ENCODE data around the gene HACL1.

DNA sequence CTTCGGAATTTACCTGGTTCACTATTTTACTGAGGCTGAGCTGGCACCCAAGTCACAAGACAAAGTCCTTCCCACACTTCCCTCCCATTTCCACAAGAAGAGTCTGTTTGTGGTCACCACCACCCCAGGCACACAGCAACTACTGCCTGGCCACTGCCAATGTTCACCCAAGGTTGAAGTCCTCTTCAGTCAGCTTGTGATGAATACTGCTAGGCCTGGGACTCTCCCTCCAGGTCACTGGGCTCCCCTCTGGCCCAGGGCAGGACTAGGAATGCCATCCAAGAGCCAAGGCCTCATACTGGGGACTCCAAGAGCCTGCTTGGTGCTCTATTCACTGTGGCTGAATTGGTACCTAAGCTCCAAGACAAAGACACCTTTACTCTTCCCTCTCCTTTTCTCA lies 49.5 kb downstream of the HACL1 start:
- TF ChIP-seq, protein P1, sequence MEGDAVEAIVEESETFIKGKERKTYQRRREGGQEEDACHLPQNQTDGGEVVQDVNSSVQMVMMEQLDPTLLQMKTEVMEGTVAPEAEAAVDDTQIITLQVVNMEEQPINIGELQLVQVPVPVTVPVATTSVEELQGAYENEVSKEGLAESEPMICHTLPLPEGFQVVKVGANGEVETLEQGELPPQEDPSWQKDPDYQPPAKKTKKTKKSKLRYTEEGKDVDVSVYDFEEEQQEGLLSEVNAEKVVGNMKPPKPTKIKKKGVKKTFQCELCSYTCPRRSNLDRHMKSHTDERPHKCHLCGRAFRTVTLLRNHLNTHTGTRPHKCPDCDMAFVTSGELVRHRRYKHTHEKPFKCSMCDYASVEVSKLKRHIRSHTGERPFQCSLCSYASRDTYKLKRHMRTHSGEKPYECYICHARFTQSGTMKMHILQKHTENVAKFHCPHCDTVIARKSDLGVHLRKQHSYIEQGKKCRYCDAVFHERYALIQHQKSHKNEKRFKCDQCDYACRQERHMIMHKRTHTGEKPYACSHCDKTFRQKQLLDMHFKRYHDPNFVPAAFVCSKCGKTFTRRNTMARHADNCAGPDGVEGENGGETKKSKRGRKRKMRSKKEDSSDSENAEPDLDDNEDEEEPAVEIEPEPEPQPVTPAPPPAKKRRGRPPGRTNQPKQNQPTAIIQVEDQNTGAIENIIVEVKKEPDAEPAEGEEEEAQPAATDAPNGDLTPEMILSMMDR (IDR thresholded peaks at IDR 0.05): no peak
- TF ChIP-seq EZH2 (IDR thresholded peaks at IDR 0.05): no peak
- TF ChIP-seq EZH2phosphoT487 (IDR thresholded peaks at IDR 0.05): no peak
